ENCODE results near the gene ABCD4.

Gene ABCD4

GRCh38 chr14:74257941-74258763 lies 44.6 kb downstream of the ABCD4 start:
- DNase-seq: no peak

GRCh38 chr14:74257078-74257940 lies 45.4 kb downstream of the ABCD4 start:
- peak in 1 of 2 experiments; percentile 13 for DNase-seq

GRCh38 chr14:74255281-74255680 lies 47.5 kb downstream of the ABCD4 start:
- DNase-seq: no peak

GRCh38 chr14:74249433-74250375 lies 53.0 kb downstream of the ABCD4 start:
- no peak for DNase-seq

GRCh38 chr14:74248017-74248416 lies 54.7 kb downstream of the ABCD4 start:
- no peak for DNase-seq

- DNase-seq: no peak
Measured at GRCh38 chr14:74246542-74246941, 56.2 kb downstream of the ABCD4 start.

- DNase-seq: no peak
Measured at GRCh38 chr14:74245292-74245691, 57.4 kb downstream of the ABCD4 start.

- DNase-seq: no peak
Measured at GRCh38 chr14:74244115-74244514, 58.6 kb downstream of the ABCD4 start.

- DNase-seq: no peak
Measured at GRCh38 chr14:74243051-74243450, 59.7 kb downstream of the ABCD4 start.

- DNase-seq: no peak
Measured at GRCh38 chr14:74242780-74243042, 60.0 kb downstream of the ABCD4 start.

DNA sequence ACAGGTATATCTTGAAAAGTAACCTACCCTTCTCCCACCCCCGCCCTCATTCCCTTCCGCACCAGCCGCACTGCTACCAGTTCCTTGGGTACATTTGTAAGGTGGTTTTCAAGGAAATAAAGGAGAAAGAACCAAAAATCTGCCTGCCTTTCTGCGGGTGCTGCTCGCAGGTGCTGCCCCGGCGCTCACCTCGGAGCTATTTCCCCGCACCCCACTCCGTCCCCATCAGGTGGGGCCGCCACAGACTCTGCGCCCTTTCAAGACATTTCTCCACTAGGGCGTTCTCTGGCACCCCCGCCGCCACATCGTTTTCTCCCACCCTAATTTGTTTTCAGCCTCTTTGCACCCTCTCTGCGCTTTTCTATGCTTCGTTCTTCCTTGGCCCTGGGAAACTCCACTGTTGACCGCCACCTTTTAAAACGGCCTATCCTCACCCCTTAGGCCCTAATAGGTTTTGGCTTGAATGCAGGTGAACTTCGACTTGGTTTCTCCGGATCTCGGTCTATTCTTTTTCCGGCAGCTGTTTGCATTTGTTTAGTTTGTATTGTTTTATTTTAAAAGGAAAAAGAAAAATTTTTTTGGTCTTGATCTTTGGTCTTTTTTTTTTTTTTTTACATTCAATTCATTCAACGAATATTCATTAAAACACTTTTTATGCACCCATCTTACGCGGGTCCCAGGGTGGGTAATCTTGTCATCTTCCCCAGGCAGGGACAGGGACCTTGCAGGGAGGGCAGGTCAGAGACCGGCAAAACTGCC lies 60.5 kb downstream of the ABCD4 start:
- DNase-seq: no peak

- DNase-seq: no peak
Measured at GRCh38 chr14:74241652-74242017, 61.1 kb downstream of the ABCD4 start.

- no peak for DNase-seq
Measured at GRCh38 chr14:74240794-74241651, 61.7 kb downstream of the ABCD4 start.

DNA sequence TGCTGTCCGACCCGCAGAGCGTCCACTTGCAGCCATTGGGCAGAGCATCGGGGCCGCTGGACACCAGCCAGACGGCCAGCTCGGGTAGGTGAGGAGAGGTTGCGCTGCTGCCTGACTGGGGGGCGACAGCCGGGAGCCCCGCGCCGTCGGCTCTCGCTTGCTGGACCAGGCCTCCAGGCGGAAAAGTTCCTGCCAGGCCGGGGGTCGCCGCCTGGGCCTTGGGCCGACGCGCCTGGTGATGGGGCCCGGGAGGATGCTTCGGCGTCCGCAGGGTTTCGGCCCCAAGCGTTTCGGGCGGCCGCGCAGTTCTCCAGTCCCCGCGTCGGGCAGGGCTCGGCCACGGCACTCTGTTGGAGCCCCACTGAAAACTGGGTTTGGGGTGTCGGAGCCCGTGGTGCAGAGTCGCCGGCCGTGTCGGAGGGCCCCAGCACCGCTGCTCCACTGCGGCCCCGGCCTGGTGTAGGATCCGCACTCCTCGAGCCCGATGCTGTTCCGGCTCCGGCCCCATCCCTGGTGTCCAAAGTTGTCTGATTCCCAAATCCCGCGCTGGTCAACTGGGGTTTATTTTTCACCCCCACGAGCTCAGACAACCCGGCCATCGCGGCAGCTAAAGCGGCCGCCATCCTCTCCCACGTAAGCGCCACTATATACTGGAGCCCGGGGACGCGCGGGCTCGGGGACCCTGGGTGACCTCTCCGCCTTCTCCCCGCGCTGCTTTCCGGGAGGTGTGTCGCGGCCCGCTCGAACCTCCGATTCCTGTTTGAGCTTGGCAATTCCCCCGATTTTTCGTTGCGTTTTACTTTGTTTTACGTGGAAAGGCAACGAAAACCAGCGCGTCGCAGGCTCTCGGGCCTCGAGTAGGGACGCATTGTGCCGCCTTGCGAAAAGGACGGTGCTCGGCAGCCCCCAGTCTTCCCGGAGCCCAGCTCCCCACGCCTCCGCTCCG lies 62.6 kb downstream of the ABCD4 start:
- no peak for DNase-seq

DNA sequence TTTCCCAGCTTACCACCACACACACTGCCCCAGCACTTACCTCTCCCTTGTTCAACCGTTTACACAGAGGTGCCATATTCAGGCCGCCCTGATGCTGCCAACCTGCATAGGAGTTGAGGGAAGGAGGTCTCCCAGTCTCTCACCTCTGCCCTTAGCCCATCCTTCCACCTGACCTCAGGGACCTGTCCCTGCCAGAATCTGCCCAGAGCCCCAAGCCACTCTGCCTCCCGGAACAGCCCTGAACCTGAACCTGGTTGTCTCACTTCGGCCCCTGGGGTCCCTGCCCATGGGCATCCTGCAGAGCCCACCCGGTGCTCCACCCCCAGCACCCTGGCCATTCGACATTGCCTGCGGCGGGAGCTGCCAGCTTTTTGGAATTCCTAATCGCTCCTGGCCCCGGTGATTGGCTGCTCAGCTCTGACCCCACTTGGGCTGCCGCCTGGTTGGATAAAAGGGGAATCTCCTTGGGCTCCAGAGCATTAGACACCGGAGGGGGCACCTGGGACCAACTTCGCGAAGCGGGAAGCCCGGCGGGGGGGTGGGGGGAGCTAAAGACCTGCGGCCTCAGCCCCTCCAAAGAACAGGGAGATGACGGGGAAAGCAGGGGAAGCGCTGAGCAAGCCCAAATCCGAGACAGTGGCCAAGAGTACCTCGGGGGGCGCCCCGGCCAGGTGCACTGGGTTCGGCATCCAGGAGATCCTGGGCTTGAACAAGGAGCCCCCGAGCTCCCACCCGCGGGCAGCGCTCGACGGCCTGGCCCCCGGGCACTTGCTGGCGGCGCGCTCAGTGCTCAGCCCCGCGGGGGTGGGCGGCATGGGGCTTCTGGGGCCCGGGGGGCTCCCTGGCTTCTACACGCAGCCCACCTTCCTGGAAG lies 63.5 kb downstream of the ABCD4 start, which contains the start of gene VSX2:
TSS of gene VSX2 (plus strand) at position 476 of the 874 bp plus-strand sequence. CDS start at position 589, 113 bp downstream.
- DNase-seq: no peak

- DNase-seq: no peak
Measured at GRCh38 chr14:74237441-74237840, 65.3 kb downstream of the ABCD4 start.

Data from SW 1271 (cell line).